Type B pancreatic cell (in vitro differentiated cells): ENCODE measurements around the gene RIMS3. TPM values are rescaled to one million over a fixed set of nuclear protein-coding genes. Genes with fewer than 3 reads are reported as not detected.
"Not testable (repeated sequence)": the region's sequence is repeated elsewhere in the genome, so short reads cannot be mapped to it uniquely, and the experiment has no call there.

Source experiments
- DNase-seq: peaks from one replicate; pipeline ENCODE4 v3.0.0; 2021; ENCODE audit warnings: mixed read lengths; ENCODE audit not compliant: unreplicated experiment; ENCODE audit errors: extremely low spot score
- H3K27ac Mint-ChIP-seq: 2 replicates; pipeline ENCODE4 v1.8.0; 2021; ENCODE audit warnings: mild to moderate bottlenecking, mixed read lengths
- H3K27me3 Mint-ChIP-seq: 2 replicates; pipeline ENCODE4 v1.8.0; 2021; ENCODE audit warnings: mixed read lengths
- H3K36me3 Mint-ChIP-seq: 2 replicates; pipeline ENCODE4 v1.8.0; 2021; ENCODE audit warnings: mixed read lengths
- H3K4me1 Mint-ChIP-seq: one replicate; pipeline ENCODE4 v1.8.0; 2021; ENCODE audit warnings: mixed read lengths; ENCODE audit not compliant: unreplicated experiment
- H3K4me3 Mint-ChIP-seq: 2 replicates; pipeline ENCODE4 v1.8.0; 2021; ENCODE audit warnings: mild to moderate bottlenecking, mixed read lengths
- H3K9me3 Mint-ChIP-seq: 2 replicates; pipeline ENCODE4 v1.8.0; 2021; ENCODE audit warnings: mixed read lengths
- total RNA-seq: library from RNA; stranded (reverse); gene quantifications from 2 replicates; pipeline ENCODE4 v1.2.1, GENCODE V29; 2021; ENCODE audit warnings: low replicate concordance
- TF ChIP-seq, protein P1 (sequence below): fragments of 200-600 bp; sonication (generic); conservative IDR thresholded peaks from 2 replicates; pipeline ENCODE4 v1.5.0; 2021; ENCODE audit warnings: antibody characterized with exemption, mild to moderate bottlenecking

The RIMS3 gene
- total RNA-seq, 1 donor from 2014 or later = 4.2 TPM

- no peaks in the 10 kb centered on the region for H3K9me3 Mint-ChIP-seq
- H3K4me3 Mint-ChIP-seq = peak overlapping the region; percentile 14
- no peaks in the 10 kb centered on the region for H3K36me3 Mint-ChIP-seq
- DNase-seq = no peak
- H3K27me3 Mint-ChIP-seq = no peaks in the 10 kb centered on the region
- peaks cover 28% of the 10 kb centered on the region for H3K4me1 Mint-ChIP-seq
- H3K27ac Mint-ChIP-seq = peak overlapping the region; percentile 94
- TF ChIP-seq, protein P1, sequence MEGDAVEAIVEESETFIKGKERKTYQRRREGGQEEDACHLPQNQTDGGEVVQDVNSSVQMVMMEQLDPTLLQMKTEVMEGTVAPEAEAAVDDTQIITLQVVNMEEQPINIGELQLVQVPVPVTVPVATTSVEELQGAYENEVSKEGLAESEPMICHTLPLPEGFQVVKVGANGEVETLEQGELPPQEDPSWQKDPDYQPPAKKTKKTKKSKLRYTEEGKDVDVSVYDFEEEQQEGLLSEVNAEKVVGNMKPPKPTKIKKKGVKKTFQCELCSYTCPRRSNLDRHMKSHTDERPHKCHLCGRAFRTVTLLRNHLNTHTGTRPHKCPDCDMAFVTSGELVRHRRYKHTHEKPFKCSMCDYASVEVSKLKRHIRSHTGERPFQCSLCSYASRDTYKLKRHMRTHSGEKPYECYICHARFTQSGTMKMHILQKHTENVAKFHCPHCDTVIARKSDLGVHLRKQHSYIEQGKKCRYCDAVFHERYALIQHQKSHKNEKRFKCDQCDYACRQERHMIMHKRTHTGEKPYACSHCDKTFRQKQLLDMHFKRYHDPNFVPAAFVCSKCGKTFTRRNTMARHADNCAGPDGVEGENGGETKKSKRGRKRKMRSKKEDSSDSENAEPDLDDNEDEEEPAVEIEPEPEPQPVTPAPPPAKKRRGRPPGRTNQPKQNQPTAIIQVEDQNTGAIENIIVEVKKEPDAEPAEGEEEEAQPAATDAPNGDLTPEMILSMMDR = no peak
These were observed 37.8 kb upstream of the RIMS3 start for GRCh38 chr1:40703316-40703715.

GRCh38 chr1:40702810-40703209 is 37.3 kb upstream of the RIMS3 start:
- H3K4me1 Mint-ChIP-seq = peaks cover 29% of the 10 kb centered on the region
- peak overlapping the region; percentile 94 for H3K27ac Mint-ChIP-seq
- DNase-seq, H3K36me3 Mint-ChIP-seq, H3K9me3 Mint-ChIP-seq, H3K27me3 Mint-ChIP-seq, H3K4me3 Mint-ChIP-seq: not testable (repeated sequence)

- TF ChIP-seq, protein P1 = no peak
These were observed 36.2 kb upstream of the RIMS3 start for GRCh38 chr1:40701684-40702083.

GRCh38 chr1:40699787-40700186 is 34.3 kb upstream of the RIMS3 start:
- peaks cover 46% of the 10 kb centered on the region for H3K4me1 Mint-ChIP-seq
- TF ChIP-seq, protein P1 = no peak
- no peak for DNase-seq
- H3K27ac Mint-ChIP-seq = peak overlapping the region; percentile 29
- no peaks in the 10 kb centered on the region for H3K36me3 Mint-ChIP-seq
- no peaks in the 10 kb centered on the region for H3K9me3 Mint-ChIP-seq
- no peak overlapping the region for H3K4me3 Mint-ChIP-seq
- H3K27me3 Mint-ChIP-seq = no peaks in the 10 kb centered on the region

More at GRCh38 chr1:40701684-40702083, 36.2 kb upstream of the RIMS3 start:
- H3K27me3 Mint-ChIP-seq = no peaks in the 10 kb centered on the region
- no peak for DNase-seq
- peak overlapping the region; percentile 8 for H3K27ac Mint-ChIP-seq
- H3K4me1 Mint-ChIP-seq = peaks cover 40% of the 10 kb centered on the region
- H3K9me3 Mint-ChIP-seq = no peaks in the 10 kb centered on the region
- H3K4me3 Mint-ChIP-seq = no peak overlapping the region
- no peaks in the 10 kb centered on the region for H3K36me3 Mint-ChIP-seq

DNA sequence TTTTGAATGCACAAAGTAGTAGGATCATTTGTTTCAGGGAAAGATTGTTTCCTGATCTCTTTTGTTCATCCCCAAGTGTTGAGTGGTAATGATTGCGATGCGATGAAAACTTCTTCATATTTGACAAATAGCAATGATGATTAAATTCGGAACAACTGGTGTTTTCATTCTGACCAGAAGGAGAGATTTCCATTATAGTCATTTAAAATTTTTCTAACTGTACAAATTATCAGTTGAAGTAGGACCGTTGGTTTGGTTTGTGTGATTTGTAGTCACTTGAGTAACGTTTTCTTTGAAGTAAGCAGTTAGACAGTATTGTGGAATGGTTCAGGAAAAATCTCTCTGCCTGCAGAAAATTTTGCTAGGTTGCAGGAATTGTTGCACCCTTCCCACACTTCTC is 32.0 kb upstream of the RIMS3 start:
- Mint-ChIP-seq H3K27ac (no peak overlapping the region), H3K4me1 (peaks cover 55% of the 10 kb centered on the region), H3K36me3 (no peaks in the 10 kb centered on the region), H3K27me3 (no peaks in the 10 kb centered on the region), H3K4me3 (no peak overlapping the region), H3K9me3 (no peaks in the 10 kb centered on the region)
- TF ChIP-seq, protein P1 = no peak
- DNase-seq = no peak

DNA sequence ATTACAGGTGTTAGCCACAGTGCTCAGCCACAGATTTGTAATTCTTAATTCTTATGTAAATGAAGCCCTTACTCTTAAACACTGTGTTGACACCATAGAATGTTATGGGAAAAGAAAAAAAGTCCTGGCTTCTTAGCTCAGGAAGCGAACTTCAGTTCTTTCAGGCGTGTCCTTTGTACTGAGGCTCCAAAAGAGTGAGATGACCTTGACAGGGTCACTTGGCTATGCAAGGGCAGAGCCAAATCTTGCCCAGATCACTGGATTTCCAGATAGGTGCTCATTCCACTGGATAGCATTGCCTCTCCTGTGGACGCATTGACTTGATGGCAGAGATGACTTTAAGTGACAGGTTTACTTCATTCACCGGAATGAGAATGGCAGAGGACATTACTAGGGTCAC is 30.8 kb upstream of the RIMS3 start:
- Mint-ChIP-seq H3K27me3 (no peaks in the 10 kb centered on the region), H3K4me1 (peaks cover 53% of the 10 kb centered on the region), H3K36me3 (peaks cover 1% of the 10 kb centered on the region), H3K9me3 (no peaks in the 10 kb centered on the region), H3K27ac (peak overlapping the region; percentile 30), H3K4me3 (no peak overlapping the region)
- TF ChIP-seq, protein P1 = no peak
- no peak for DNase-seq
